ENCODE data around the gene SH3PXD2A. TPM values are rescaled to one million over a fixed set of nuclear protein-coding genes. Genes with fewer than 3 reads are reported as not detected.

The SH3PXD2A gene
- total RNA-seq, 1 donor from 2014 or later: 38.6 TPM

GRCh38 chr10:103783681-103784080 is 71.7 kb downstream of the SH3PXD2A start:
- Mint-ChIP-seq H3K4me3 (no peak overlapping the region), H3K4me1 (ENCODE audit: unreplicated experiment) (peaks cover 22% of the 10 kb centered on the region), H3K27me3 (no peaks in the 10 kb centered on the region), H3K27ac (no peak overlapping the region), H3K36me3 (peaks cover 9% of the 10 kb centered on the region), H3K9me3 (no peaks in the 10 kb centered on the region)
- no peak for TF ChIP-seq CTCF (conservative IDR thresholded peaks at IDR 0.05)
- DNase-seq (ENCODE audit: extremely low spot score, unreplicated experiment): no peak

- H3K4me1 Mint-ChIP-seq (ENCODE audit: unreplicated experiment): peaks cover 22% of the 10 kb centered on the region
- no peaks in the 10 kb centered on the region for H3K9me3 Mint-ChIP-seq
- H3K4me3 Mint-ChIP-seq: no peak overlapping the region
- H3K27me3 Mint-ChIP-seq: no peaks in the 10 kb centered on the region
- H3K36me3 Mint-ChIP-seq: peaks cover 9% of the 10 kb centered on the region
- DNase-seq (ENCODE audit: extremely low spot score, unreplicated experiment): no peak
- H3K27ac Mint-ChIP-seq: peak overlapping the region; percentile 90
- peak; percentile 35 for TF ChIP-seq CTCF (conservative IDR thresholded peaks at IDR 0.05)
Measured at GRCh38 chr10:103781329-103782061, 73.9 kb downstream of the SH3PXD2A start.

GRCh38 chr10:103780242-103781149 is 74.9 kb downstream of the SH3PXD2A start:
- Mint-ChIP-seq H3K36me3 (peaks cover 9% of the 10 kb centered on the region), H3K4me1 (ENCODE audit: unreplicated experiment) (peaks cover 18% of the 10 kb centered on the region), H3K9me3 (no peaks in the 10 kb centered on the region), H3K27me3 (no peaks in the 10 kb centered on the region), H3K27ac (peak overlapping the region; percentile 90), H3K4me3 (no peak overlapping the region)
- no peak for TF ChIP-seq CTCF (conservative IDR thresholded peaks at IDR 0.05)
- no peak for DNase-seq (ENCODE audit: extremely low spot score, unreplicated experiment)

- TF ChIP-seq CTCF (conservative IDR thresholded peaks at IDR 0.05): no peak
- Mint-ChIP-seq H3K4me3 (no peak overlapping the region), H3K4me1 (ENCODE audit: unreplicated experiment) (peaks cover 18% of the 10 kb centered on the region), H3K27me3 (no peaks in the 10 kb centered on the region), H3K36me3 (peaks cover 14% of the 10 kb centered on the region), H3K9me3 (no peaks in the 10 kb centered on the region), H3K27ac (no peak overlapping the region)
- DNase-seq (ENCODE audit: extremely low spot score, unreplicated experiment): no peak
Measured at GRCh38 chr10:103778358-103779139, 76.8 kb downstream of the SH3PXD2A start.

- H3K27ac Mint-ChIP-seq: no peak overlapping the region
- H3K4me3 Mint-ChIP-seq: no peak overlapping the region
- no peaks in the 10 kb centered on the region for H3K9me3 Mint-ChIP-seq
- no peaks in the 10 kb centered on the region for H3K27me3 Mint-ChIP-seq
- peaks cover 9% of the 10 kb centered on the region for H3K36me3 Mint-ChIP-seq
- no peak for DNase-seq (ENCODE audit: extremely low spot score, unreplicated experiment)
- peaks cover 14% of the 10 kb centered on the region for H3K4me1 Mint-ChIP-seq (ENCODE audit: unreplicated experiment)
- TF ChIP-seq CTCF (conservative IDR thresholded peaks at IDR 0.05): no peak
Measured at GRCh38 chr10:103776878-103777591, 78.3 kb downstream of the SH3PXD2A start.

All from type B pancreatic cell (in vitro differentiated cells).